ENCODE measurements around the gene RFC3.

The RFC3 gene

GRCh38 chr13:33882804-33883203 is 64.9 kb downstream of the RFC3 start:
- TF ChIP-seq FOXM1 (IDR thresholded peaks at IDR 0.05; ENCODE audit: borderline replicate concordance, low read depth) (no peak), TCF12 (IDR thresholded peaks at IDR 0.05; ENCODE audit: low read depth) (no peak), MAX (IDR thresholded peaks at IDR 0.05) (no peak), TAF1 (IDR thresholded peaks at IDR 0.05; ENCODE audit: low read depth) (no peak), USF1 (IDR thresholded peaks at IDR 0.05) (no peak), REST (IDR thresholded peaks at IDR 0.05; ENCODE audit: low read depth) (no peak), EP300 (IDR thresholded peaks at IDR 0.05; ENCODE audit: borderline replicate concordance) (no peak), TEAD4 (IDR thresholded peaks at IDR 0.05) (no peak), RAD21 (IDR thresholded peaks at IDR 0.05; ENCODE audit: low read depth) (no peak), ZBTB7A (IDR thresholded peaks at IDR 0.05; ENCODE audit: low read depth) (no peak), NFIC (IDR thresholded peaks at IDR 0.05) (no peak), EGR1 (IDR thresholded peaks at IDR 0.05) (no peak)

GRCh38 chr13:33884531-33885220 is 66.7 kb downstream of the RFC3 start:
- TF ChIP-seq CEBPB (IDR thresholded peaks at IDR 0.05), result no peak
- TF ChIP-seq TCF12 (IDR thresholded peaks at IDR 0.05; ENCODE audit: low read depth), result no peak
- no peak for TF ChIP-seq ZBTB7A (IDR thresholded peaks at IDR 0.05; ENCODE audit: low read depth)
- no peak for TF ChIP-seq EGR1 (IDR thresholded peaks at IDR 0.05)
- no peak for TF ChIP-seq EP300 (IDR thresholded peaks at IDR 0.05; ENCODE audit: borderline replicate concordance)
- TF ChIP-seq TAF1 (IDR thresholded peaks at IDR 0.05; ENCODE audit: low read depth), result no peak
- no peak for TF ChIP-seq YY1 (IDR thresholded peaks at IDR 0.05; ENCODE audit: low read depth)
- TF ChIP-seq CREB1 (IDR thresholded peaks at IDR 0.05; ENCODE audit: low read depth), result no peak
- no peak for TF ChIP-seq MAX (IDR thresholded peaks at IDR 0.05)
- TF ChIP-seq TEAD4 (IDR thresholded peaks at IDR 0.05), result no peak

Measured in Ishikawa (cell line).